ENCODE data around the gene BLM. TPM values are rescaled to one million over a fixed set of nuclear protein-coding genes. Genes with fewer than 3 reads are reported as not detected.

BLM gene
- total RNA-seq, 4 donors from 2014 or later: 1.3 to 3.4 (median 2.0) TPM

DNA sequence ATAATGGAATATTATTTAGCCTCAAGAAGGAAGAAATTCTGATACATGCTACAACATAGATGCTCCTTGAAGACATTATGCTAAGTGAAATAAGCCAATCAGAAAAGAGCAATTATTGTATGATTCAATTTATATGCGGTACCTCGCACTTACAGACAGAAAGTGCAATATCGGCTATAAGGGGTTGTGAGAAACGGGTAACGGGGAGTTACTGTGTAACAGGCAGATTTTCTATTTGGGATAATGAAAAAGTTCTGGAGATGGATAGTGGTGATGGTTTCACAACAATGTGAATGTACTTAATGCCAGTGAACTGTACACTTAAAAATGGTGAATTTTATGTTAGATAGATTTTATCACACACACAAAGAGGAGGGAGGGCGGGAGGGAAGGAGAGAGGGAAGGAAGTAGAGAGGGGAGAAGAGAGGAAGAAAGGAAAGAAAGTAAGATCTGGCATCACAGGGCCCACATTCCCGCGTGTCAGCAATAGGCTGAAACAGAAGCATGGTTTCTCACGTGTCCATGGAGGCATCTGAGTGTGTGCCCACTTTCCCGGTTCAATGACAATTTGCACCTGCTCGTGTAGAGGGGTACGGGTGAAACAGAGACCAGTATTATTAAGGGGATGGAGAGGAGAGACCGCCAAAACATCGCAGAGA lies 700 bp upstream of the BLM start:
- Histone ChIP-seq H3K36me3 (no peaks in the 10 kb centered on the region), H3K27ac (peak overlapping the region; percentile 86 to 97 (median 92)), H3K4me3 (peak overlapping the region; percentile 50 to 72 (median 68)), H3K9me3 (no peaks in the 10 kb centered on the region), H3K4me1 (peaks cover 4 to 20% (median 7%) of the 10 kb centered on the region in 3 donors), H3K27me3 (no peaks in the 10 kb centered on the region)
- TF ChIP-seq, protein P1, sequence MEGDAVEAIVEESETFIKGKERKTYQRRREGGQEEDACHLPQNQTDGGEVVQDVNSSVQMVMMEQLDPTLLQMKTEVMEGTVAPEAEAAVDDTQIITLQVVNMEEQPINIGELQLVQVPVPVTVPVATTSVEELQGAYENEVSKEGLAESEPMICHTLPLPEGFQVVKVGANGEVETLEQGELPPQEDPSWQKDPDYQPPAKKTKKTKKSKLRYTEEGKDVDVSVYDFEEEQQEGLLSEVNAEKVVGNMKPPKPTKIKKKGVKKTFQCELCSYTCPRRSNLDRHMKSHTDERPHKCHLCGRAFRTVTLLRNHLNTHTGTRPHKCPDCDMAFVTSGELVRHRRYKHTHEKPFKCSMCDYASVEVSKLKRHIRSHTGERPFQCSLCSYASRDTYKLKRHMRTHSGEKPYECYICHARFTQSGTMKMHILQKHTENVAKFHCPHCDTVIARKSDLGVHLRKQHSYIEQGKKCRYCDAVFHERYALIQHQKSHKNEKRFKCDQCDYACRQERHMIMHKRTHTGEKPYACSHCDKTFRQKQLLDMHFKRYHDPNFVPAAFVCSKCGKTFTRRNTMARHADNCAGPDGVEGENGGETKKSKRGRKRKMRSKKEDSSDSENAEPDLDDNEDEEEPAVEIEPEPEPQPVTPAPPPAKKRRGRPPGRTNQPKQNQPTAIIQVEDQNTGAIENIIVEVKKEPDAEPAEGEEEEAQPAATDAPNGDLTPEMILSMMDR (IDR thresholded peaks at IDR 0.05): no peak
- TF ChIP-seq POLR2A (IDR thresholded peaks at IDR 0.05): no peak
- WGBS, 2 donors: 4 to 8% methylated on average over 14 of the region's 14 CpGs
- DNase-seq: no peak
- intact Hi-C loops (cut with DNase I): loop anchor here (10.0 kb wide), 1 partner anchor 168 kb away; the partner anchor contains the start of gene FES

DNA sequence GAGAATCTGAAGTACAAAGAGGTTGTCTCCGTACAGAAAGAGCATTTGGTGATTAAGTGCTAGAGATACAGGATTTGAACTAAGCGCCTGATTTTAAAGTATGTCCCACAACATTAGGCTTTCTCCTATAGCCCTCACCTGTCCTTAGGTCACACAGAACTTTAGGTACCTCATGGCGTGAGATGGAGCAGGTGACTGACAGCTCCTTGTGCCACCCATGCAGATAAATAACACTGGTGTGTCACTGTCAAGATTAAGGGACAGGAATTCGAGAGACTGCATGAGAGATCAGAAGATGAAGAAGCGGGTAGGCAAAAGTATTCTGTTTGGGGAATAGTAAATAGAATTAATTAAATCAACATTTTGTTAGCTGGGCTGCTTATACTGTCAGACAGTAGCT lies 1.1 kb downstream of the BLM start:
- peaks cover 4 to 20% (median 7%) of the 10 kb centered on the region in 3 donors for H3K4me1 ChIP-seq
- H3K27ac ChIP-seq: no peak overlapping the region
- H3K4me3 ChIP-seq: peak overlapping the region in 1 of 4 donors; percentile 67
- WGBS, 2 donors: 52 to 53% methylated on average over 4 to 5 of the region's 5 CpGs
- H3K27me3 ChIP-seq: no peaks in the 10 kb centered on the region
- intact Hi-C loops (cut with DNase I): loop anchor here (10.0 kb wide), 1 partner anchor 167 kb away; the partner anchor contains the start of gene FES
- no peaks in the 10 kb centered on the region for H3K9me3 ChIP-seq
- H3K36me3 ChIP-seq: no peaks in the 10 kb centered on the region
- TF ChIP-seq POLR2A (IDR thresholded peaks at IDR 0.05): no peak
- TF ChIP-seq, protein P1 (IDR thresholded peaks at IDR 0.05): no peak
- no peak for DNase-seq

DNA sequence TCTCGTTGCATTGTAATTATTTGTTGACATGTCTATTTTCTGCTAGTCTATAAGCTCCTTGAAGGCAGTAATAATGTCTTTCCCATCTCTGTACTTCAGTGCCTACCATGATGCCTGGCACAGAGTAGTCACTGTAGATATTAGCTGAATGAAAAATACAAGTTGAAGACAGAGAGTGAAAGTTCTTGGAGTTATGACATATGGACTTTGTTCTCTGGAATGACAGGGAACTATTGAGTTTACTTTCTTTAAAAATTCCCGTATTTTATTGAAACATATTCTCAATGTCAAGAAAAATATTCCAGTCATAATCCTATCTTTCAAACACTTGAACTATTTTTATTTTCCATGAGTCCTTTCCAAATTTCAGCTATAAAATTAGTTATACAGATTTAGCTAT lies 3.0 kb downstream of the BLM start:
- H3K4me3 ChIP-seq: no peak overlapping the region
- H3K4me1 ChIP-seq: peaks cover 4 to 20% (median 7%) of the 10 kb centered on the region in 3 donors
- H3K27me3 ChIP-seq: no peaks in the 10 kb centered on the region
- H3K27ac ChIP-seq: no peak overlapping the region
- no peaks in the 10 kb centered on the region for H3K9me3 ChIP-seq
- no peak for DNase-seq
- no peaks in the 10 kb centered on the region for H3K36me3 ChIP-seq
- WGBS, 2 donors: 70 to 79% methylated on average over 2 of the region's 2 CpGs
- intact Hi-C loops (cut with DNase I): no loop called here
- no peak for TF ChIP-seq POLR2A (IDR thresholded peaks at IDR 0.05)
- TF ChIP-seq, protein P1 (IDR thresholded peaks at IDR 0.05): no peak

DNA sequence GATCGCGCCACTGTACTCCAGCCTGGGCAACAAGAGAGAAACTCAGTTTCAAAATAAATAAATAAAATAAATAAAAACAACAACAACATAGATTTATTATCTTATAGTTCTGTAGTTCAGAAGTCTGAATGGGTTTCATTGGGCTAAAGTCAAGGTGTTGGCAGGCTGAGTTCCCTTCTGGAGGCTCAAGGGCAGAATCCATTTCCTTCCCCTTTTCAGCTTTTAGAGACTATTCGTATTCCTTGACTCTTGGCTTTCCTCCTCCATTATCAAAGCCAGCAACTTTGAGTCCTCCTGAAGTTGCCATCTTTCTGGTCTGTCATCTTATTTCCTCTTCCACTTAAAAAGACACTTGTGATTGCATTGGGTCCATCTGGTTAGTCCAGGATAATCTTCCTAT lies 12.1 kb downstream of the BLM start:
- H3K4me3 ChIP-seq: no peak overlapping the region
- no peaks in the 10 kb centered on the region for H3K36me3 ChIP-seq
- 93 to 97% methylated on average over 3 of the region's 3 CpGs for WGBS, 2 donors
- no peak for DNase-seq
- H3K9me3 ChIP-seq: no peaks in the 10 kb centered on the region
- intact Hi-C loops (cut with DNase I): no loop called here
- no peak overlapping the region for H3K27ac ChIP-seq
- TF ChIP-seq, protein P1 (IDR thresholded peaks at IDR 0.05): no peak
- TF ChIP-seq POLR2A (IDR thresholded peaks at IDR 0.05): no peak
- H3K27me3 ChIP-seq: no peaks in the 10 kb centered on the region
- no peaks in the 10 kb centered on the region for H3K4me1 ChIP-seq

DNA sequence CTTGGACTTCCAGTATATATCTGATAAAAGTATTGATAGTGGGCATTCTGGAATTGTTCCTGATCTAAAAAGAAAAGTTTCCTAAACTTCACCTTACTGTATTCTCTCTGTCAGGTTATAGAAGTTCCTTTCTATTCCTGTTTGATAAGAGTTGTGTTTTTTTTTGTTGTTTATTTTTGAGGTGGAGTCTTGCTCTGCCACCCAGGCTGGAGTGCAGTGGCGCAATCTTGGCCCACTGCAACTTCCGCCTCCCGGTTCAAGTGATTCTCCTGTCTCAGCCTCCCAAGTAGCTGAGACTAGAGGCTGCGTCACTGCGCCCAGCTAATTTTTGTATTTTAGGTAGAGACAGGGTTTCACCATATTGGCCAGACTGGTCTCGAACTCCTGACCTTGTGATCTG lies 13.1 kb downstream of the BLM start:
- no peaks in the 10 kb centered on the region for H3K4me1 ChIP-seq
- intact Hi-C loops (cut with DNase I): no loop called here
- H3K4me3 ChIP-seq: no peak overlapping the region
- TF ChIP-seq POLR2A (IDR thresholded peaks at IDR 0.05): no peak
- TF ChIP-seq, protein P1 (IDR thresholded peaks at IDR 0.05): no peak
- DNase-seq: no peak
- H3K36me3 ChIP-seq: no peaks in the 10 kb centered on the region
- H3K27me3 ChIP-seq: no peaks in the 10 kb centered on the region
- WGBS, 2 donors: 88 to 94% methylated on average over 6 of the region's 6 CpGs
- H3K27ac ChIP-seq: no peak overlapping the region
- H3K9me3 ChIP-seq: no peaks in the 10 kb centered on the region
